Measurements from ENCODE around the gene CLPSL2.
"Not testable (repeated sequence)": the region's sequence is repeated elsewhere in the genome, so short reads cannot be mapped to it uniquely, and the experiment has no call there.

The CLPSL2 gene

GRCh38 chr6:35731736-35732532 is 44.5 kb upstream of the CLPSL2 start:
- Histone ChIP-seq H3K4me2 (peak overlapping the region; percentile 77), H3K9ac (peak overlapping the region; percentile 86), H4K20me1 (ENCODE audit: insufficient read depth) (no peaks in the 10 kb centered on the region), H3K36me3 (ENCODE audit: insufficient read depth) (no peaks in the 10 kb centered on the region), H3K27me3 (ENCODE audit: insufficient read depth, low read depth) (no peaks in the 10 kb centered on the region), H2AFZ (ENCODE audit: low read depth) (peak overlapping the region; percentile 82), H3K27ac (peak overlapping the region; percentile 96), H3K79me2 (ENCODE audit: insufficient read depth, low read depth) (no peaks in the 10 kb centered on the region), H3K4me3 (IDR thresholded peaks at IDR 0.05; ENCODE audit: insufficient read depth, low read depth, low read length) (no peak overlapping the region), H3K4me1 (ENCODE audit: low read depth, poor library complexity, severe bottlenecking) (peaks cover 67% of the 10 kb centered on the region)
- no peak for TF ChIP-seq CTCF (conservative IDR thresholded peaks at IDR 0.05; ENCODE audit: low read depth, low read length)

- Histone ChIP-seq H3K36me3 (ENCODE audit: insufficient read depth) (no peaks in the 10 kb centered on the region), H3K27ac (no peak overlapping the region), H3K79me2 (ENCODE audit: insufficient read depth, low read depth) (no peaks in the 10 kb centered on the region), H3K4me1 (ENCODE audit: low read depth, poor library complexity, severe bottlenecking) (peaks cover 63% of the 10 kb centered on the region), H3K4me2 (no peak overlapping the region), H3K4me3 (IDR thresholded peaks at IDR 0.05; ENCODE audit: insufficient read depth, low read depth, low read length) (no peak overlapping the region), H3K27me3 (ENCODE audit: insufficient read depth, low read depth) (no peaks in the 10 kb centered on the region), H4K20me1 (ENCODE audit: insufficient read depth) (no peaks in the 10 kb centered on the region), H2AFZ (ENCODE audit: low read depth) (no peak overlapping the region), H3K9ac (no peak overlapping the region)
- no peak for TF ChIP-seq CTCF (conservative IDR thresholded peaks at IDR 0.05; ENCODE audit: low read depth, low read length)
Measured at GRCh38 chr6:35733633-35734032, 42.8 kb upstream of the CLPSL2 start.

- H3K36me3 ChIP-seq (ENCODE audit: insufficient read depth); H3K79me2 ChIP-seq (ENCODE audit: insufficient read depth, low read depth); H4K20me1 ChIP-seq (ENCODE audit: insufficient read depth); H3K9ac ChIP-seq; H3K27me3 ChIP-seq (ENCODE audit: insufficient read depth, low read depth); H3K4me2 ChIP-seq; H3K27ac ChIP-seq; H3K4me3 ChIP-seq (IDR thresholded peaks at IDR 0.05; ENCODE audit: insufficient read depth, low read depth, low read length); H2AFZ ChIP-seq (ENCODE audit: low read depth): not testable (repeated sequence)
- H3K4me1 ChIP-seq (ENCODE audit: low read depth, poor library complexity, severe bottlenecking), result peaks cover 59% of the 10 kb centered on the region
Measured at GRCh38 chr6:35734319-35734718, 42.1 kb upstream of the CLPSL2 start.

- Histone ChIP-seq H3K36me3 (ENCODE audit: insufficient read depth) (no peaks in the 10 kb centered on the region), H3K27me3 (ENCODE audit: insufficient read depth, low read depth) (no peaks in the 10 kb centered on the region), H4K20me1 (ENCODE audit: insufficient read depth) (no peaks in the 10 kb centered on the region), H3K9ac (no peak overlapping the region), H3K79me2 (ENCODE audit: insufficient read depth, low read depth) (no peaks in the 10 kb centered on the region), H3K4me1 (ENCODE audit: low read depth, poor library complexity, severe bottlenecking) (peaks cover 55% of the 10 kb centered on the region), H3K4me2 (no peak overlapping the region), H2AFZ (ENCODE audit: low read depth) (no peak overlapping the region), H3K4me3 (IDR thresholded peaks at IDR 0.05; ENCODE audit: insufficient read depth, low read depth, low read length) (no peak overlapping the region), H3K27ac (no peak overlapping the region)
- TF ChIP-seq CTCF (conservative IDR thresholded peaks at IDR 0.05; ENCODE audit: low read depth, low read length), result no peak
Measured at GRCh38 chr6:35735452-35735851, 40.9 kb upstream of the CLPSL2 start.

GRCh38 chr6:35736253-35736894 is 40.0 kb upstream of the CLPSL2 start:
- H3K27me3 ChIP-seq (ENCODE audit: insufficient read depth, low read depth), result no peaks in the 10 kb centered on the region
- no peaks in the 10 kb centered on the region for H3K36me3 ChIP-seq (ENCODE audit: insufficient read depth)
- no peaks in the 10 kb centered on the region for H3K79me2 ChIP-seq (ENCODE audit: insufficient read depth, low read depth)
- H3K4me2 ChIP-seq, result no peak overlapping the region
- no peak overlapping the region for H3K9ac ChIP-seq
- H3K4me3 ChIP-seq (IDR thresholded peaks at IDR 0.05; ENCODE audit: insufficient read depth, low read depth, low read length), result no peak overlapping the region
- H2AFZ ChIP-seq (ENCODE audit: low read depth), result peak overlapping the region; percentile 58; the same call in 1 of the 2 replicates
- H3K27ac ChIP-seq, result no peak overlapping the region
- no peaks in the 10 kb centered on the region for H4K20me1 ChIP-seq (ENCODE audit: insufficient read depth)
- peaks cover 49% of the 10 kb centered on the region for H3K4me1 ChIP-seq (ENCODE audit: low read depth, poor library complexity, severe bottlenecking)
- peak; percentile 93 for TF ChIP-seq CTCF (conservative IDR thresholded peaks at IDR 0.05; ENCODE audit: low read depth, low read length)
